ENCODE data around the gene TBCD.

DNA sequence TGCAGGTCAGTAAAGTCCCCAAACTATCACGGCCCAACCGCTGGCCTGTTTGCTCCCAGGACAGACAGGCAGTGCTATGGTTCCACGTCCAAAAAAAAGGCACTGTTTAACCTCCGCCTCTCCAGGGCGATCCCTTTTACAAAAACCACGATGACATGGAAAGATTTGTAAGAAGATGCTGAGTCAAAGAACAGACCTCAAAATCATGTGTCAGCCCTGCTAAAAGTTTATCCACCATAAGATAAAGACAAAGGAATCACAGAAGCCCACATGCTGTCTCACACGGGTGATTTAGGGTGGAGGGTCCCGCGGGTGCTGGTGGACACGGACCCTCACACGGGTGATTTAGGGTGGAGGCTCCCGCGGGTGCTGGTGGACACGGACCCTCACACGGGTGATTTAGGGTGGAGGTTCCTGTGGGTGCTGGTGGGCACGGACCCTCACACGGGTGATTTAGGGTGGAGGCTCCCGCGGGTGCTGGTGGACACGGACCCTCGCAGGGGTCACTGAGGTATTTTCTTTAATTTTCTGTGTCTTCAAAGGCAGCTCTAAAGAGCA is 210.4 kb downstream of the TBCD start:
- TF ChIP-seq, protein P1, sequence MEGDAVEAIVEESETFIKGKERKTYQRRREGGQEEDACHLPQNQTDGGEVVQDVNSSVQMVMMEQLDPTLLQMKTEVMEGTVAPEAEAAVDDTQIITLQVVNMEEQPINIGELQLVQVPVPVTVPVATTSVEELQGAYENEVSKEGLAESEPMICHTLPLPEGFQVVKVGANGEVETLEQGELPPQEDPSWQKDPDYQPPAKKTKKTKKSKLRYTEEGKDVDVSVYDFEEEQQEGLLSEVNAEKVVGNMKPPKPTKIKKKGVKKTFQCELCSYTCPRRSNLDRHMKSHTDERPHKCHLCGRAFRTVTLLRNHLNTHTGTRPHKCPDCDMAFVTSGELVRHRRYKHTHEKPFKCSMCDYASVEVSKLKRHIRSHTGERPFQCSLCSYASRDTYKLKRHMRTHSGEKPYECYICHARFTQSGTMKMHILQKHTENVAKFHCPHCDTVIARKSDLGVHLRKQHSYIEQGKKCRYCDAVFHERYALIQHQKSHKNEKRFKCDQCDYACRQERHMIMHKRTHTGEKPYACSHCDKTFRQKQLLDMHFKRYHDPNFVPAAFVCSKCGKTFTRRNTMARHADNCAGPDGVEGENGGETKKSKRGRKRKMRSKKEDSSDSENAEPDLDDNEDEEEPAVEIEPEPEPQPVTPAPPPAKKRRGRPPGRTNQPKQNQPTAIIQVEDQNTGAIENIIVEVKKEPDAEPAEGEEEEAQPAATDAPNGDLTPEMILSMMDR (IDR thresholded peaks at IDR 0.05), result no peak
- no peak for TF ChIP-seq ZFX (IDR thresholded peaks at IDR 0.05; ENCODE audit: borderline replicate concordance)

Data from 22Rv1 (cell line).